ENCODE data around the gene HOXC13. TPM values are rescaled to one million over a fixed set of nuclear protein-coding genes. Genes with fewer than 3 reads are reported as not detected.

Gene HOXC13
- total and polyA plus RNA-seq, 9 of the 15 experiments (the other 6 are each of a cell fraction or from before 2014, with no cell fraction given), result 0.03 to 0.29 (median 0.17) TPM; not detected in 2

DNA sequence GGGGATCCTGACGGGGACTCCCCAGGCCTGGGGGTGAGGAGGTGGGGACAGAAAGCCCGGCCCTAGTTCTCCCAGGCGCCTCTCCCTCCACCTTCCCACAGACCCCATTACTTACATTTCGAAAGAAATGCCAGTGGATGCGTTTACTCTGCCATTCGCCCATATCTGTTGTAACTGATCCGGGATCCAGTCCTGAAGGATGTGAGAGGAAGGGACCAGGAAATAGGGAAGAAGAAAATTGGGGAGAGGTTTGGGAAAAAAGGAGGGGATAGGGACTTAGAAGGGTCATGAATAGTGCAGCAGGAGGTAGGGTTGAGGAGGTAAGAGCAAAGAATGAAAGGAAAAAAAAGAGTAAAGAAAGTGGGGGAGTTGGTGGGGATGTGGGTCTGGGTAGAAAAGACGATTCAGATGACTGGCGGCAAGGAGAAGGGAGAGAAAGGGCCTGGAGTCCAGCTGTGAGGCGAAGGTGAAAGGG is 17.2 kb downstream of the HOXC13 start:
- 5% methylated on average over 8 of the region's 10 CpGs for WGBS (ENCODE audit: insufficient coverage, low coverage, missing lambda C conversion rate)
- FAIRE-seq (no peak), ATAC-seq (no peak), DNase-seq (ENCODE audit: extremely low read depth in 1 of 4, low spot score in 3 of 4) (no peak)
- H3K9me1 ChIP-seq (ENCODE audit: control insufficient read depth, insufficient read depth, low read length), result no peaks in the 10 kb centered on the region
- no peak overlapping the region for H3K4me2 ChIP-seq (ENCODE audit: insufficient read depth, low read length)
- intact Hi-C loops (cut with micrococcal nuclease) (no loop called here), in situ Hi-C loops (cut with MboI) (no loop called here)
- no peak overlapping the region for H2AFZ ChIP-seq (ENCODE audit: low read depth, low read length)
- POLR2A ChIA-PET, result interaction anchor here (0.9 kb wide), 1 partner anchor 11 kb away, joined by 4 read pairs; no protein-coding TSS in a partner anchor
- no peaks in the 10 kb centered on the region for H3K9me3 ChIP-seq (replicated peaks; ENCODE audit: control insufficient read depth, insufficient read depth, low read depth, low read length)
- TF ChIP-seq GATA2 (CRISPR knock-in tag; IDR thresholded peaks at IDR 0.05), result no peak
- TF ChIP-seq, protein P1, sequence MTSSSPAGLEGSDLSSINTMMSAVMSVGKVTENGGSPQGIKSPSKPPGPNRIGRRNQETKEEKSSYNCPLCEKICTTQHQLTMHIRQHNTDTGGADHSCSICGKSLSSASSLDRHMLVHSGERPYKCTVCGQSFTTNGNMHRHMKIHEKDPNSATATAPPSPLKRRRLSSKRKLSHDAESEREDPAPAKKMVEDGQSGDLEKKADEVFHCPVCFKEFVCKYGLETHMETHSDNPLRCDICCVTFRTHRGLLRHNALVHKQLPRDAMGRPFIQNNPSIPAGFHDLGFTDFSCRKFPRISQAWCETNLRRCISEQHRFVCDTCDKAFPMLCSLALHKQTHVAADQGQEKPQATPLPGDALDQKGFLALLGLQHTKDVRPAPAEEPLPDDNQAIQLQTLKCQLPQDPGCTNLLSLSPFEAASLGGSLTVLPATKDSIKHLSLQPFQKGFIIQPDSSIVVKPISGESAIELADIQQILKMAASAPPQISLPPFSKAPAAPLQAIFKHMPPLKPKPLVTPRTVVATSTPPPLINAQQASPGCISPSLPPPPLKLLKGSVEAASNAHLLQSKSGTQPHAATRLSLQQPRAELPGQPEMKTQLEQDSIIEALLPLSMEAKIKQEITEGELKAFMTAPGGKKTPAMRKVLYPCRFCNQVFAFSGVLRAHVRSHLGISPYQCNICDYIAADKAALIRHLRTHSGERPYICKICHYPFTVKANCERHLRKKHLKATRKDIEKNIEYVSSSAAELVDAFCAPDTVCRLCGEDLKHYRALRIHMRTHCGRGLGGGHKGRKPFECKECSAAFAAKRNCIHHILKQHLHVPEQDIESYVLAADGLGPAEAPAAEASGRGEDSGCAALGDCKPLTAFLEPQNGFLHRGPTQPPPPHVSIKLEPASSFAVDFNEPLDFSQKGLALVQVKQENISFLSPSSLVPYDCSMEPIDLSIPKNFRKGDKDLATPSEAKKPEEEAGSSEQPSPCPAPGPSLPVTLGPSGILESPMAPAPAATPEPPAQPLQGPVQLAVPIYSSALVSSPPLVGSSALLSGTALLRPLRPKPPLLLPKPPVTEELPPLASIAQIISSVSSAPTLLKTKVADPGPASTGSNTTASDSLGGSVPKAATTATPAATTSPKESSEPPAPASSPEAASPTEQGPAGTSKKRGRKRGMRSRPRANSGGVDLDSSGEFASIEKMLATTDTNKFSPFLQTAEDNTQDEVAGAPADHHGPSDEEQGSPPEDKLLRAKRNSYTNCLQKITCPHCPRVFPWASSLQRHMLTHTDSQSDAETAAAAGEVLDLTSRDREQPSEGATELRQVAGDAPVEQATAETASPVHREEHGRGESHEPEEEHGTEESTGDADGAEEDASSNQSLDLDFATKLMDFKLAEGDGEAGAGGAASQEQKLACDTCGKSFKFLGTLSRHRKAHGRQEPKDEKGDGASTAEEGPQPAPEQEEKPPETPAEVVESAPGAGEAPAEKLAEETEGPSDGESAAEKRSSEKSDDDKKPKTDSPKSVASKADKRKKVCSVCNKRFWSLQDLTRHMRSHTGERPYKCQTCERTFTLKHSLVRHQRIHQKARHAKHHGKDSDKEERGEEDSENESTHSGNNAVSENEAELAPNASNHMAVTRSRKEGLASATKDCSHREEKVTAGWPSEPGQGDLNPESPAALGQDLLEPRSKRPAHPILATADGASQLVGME (CRISPR knock-in tag; IDR thresholded peaks at IDR 0.05), result no peak
- no peak for TF ChIP-seq ARNT (IDR thresholded peaks at IDR 0.05)
- TF ChIP-seq CTBP1 (IDR thresholded peaks at IDR 0.05; ENCODE audit: borderline replicate concordance), result no peak
- TF ChIP-seq ZNF253 (CRISPR knock-in tag; conservative IDR thresholded peaks at IDR 0.05), result no peak
- no peak for TF ChIP-seq BRF1 (IDR thresholded peaks at IDR 0.05; ENCODE audit: borderline replicate concordance, extremely low read depth, insufficient read length)
- no peak for TF ChIP-seq ATF1 (CRISPR knock-in tag; IDR thresholded peaks at IDR 0.05)
- TF ChIP-seq ATF1 (tag; IDR thresholded peaks at IDR 0.05), result no peak
- no peak for TF ChIP-seq POLR2B (IDR thresholded peaks at IDR 0.05; ENCODE audit: low read depth, partially characterized antibody)
- no peak for TF ChIP-seq EHMT2 (IDR thresholded peaks at IDR 0.05)
- TF ChIP-seq THRA (IDR thresholded peaks at IDR 0.05), result no peak
- TF ChIP-seq MYBL2 (IDR thresholded peaks at IDR 0.05; ENCODE audit: low read depth), result no peak
- TF ChIP-seq MYBL2 (CRISPR knock-in tag; IDR thresholded peaks at IDR 0.05; ENCODE audit: borderline replicate concordance), result no peak
- TF ChIP-seq TAF1 (IDR thresholded peaks at IDR 0.05; ENCODE audit: control insufficient read depth, extremely low read depth, insufficient read depth, low read length, severe bottlenecking), result no peak
- no peak for TF ChIP-seq KLF13 (tag; IDR thresholded peaks at IDR 0.05; ENCODE audit: borderline replicate concordance, low read depth)
- peaks cover 63 to 95% of the 10 kb centered on the region in 2 experiments for H3K27me3 ChIP-seq (ENCODE audit: control insufficient read depth in 2 of 2, insufficient read depth in 2 of 2, low read length in 2 of 2)
- no TSS peak for BruUV-seq (replicated peaks)
- H3K4me1 ChIP-seq (replicated peaks in 1 of 2; ENCODE audit: control insufficient read depth in 2 of 2, insufficient read depth in 2 of 2, low read length in 2 of 2), result peaks cover 0 to 26% of the 10 kb centered on the region in 2 experiments; a peak in 2 of 5 replicates
- no peaks in the 10 kb centered on the region for H3K79me2 ChIP-seq (ENCODE audit: control insufficient read depth, insufficient read depth, low read length)
- H3K36me3 ChIP-seq (ENCODE audit: control insufficient read depth, insufficient read depth, low read length), result no peaks in the 10 kb centered on the region
- no peak overlapping the region for H3K9ac ChIP-seq (ENCODE audit: insufficient read depth in 1 of 2, low read depth in 2 of 2, low read length in 2 of 2)
- H3K4me3 ChIP-seq, result no peak overlapping the region
- H3K27ac ChIP-seq (ENCODE audit: extremely low read depth, low read depth, low read length), result no peak overlapping the region
- peaks cover 25% of the 10 kb centered on the region for H4K20me1 ChIP-seq (replicated peaks; ENCODE audit: control insufficient read depth, insufficient read depth, low read length)
- CTCF ChIA-PET (ENCODE audit: low intra/inter-chr PET ratio), result no interaction called here

Measured in K562 (cell line).